Measurements from ENCODE around the gene PEDS1. TPM values are rescaled to one million over a fixed set of nuclear protein-coding genes. Genes with fewer than 3 reads are reported as not detected.

PEDS1 gene
- total and polyA plus RNA-seq, 2 of the 13 experiments (the other 11 are each of a cell fraction or from before 2014, with no cell fraction given), result 30.5 to 93.9 TPM

DNA sequence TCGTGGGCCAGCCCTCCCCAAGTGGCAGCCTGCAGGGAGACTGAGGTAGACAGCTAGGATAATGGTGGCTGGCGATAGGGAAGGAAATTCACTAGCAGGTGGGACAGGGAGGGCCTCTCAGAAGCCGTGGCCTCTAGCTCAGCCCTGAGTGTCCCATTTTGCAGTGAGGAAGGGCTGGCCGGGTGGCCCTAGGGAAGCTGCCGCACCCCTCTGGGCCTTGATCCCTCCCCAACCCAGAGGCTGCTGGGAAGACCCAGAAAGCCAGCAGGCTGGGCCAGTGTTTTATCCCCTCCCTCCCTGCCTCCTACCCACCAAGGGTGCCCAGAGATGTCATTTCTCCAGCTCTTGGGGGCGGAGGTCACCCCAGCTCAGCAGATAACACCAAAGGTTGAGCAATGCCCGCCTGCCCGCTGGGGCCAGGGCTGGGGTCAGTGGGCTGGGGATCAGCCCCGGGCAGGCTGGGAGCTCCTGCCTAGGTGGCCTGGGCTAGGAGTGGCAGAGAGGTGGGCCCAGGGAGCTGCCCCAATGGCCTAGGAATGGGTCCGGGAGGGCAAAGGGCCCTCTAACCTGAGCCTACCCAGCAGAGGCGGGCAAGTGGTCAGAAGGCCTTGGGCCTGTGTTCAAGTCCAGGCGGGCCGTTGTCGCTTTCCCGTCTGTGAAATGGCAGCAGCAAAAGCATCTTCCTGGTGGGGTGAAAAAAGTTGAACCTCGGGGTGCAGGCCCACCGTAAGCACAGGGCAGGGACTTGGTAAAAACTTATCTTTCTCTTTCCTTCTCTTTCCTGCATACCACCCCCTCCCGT, 35.6 kb upstream of the PEDS1 start (continued):
- TF ChIP-seq SMARCE1 (IDR thresholded peaks at IDR 0.05; ENCODE audit: borderline replicate concordance) (no peak), ZBTB7B (CRISPR knock-in tag; IDR thresholded peaks at IDR 0.05) (peak; percentile 99), ATAD3A (CRISPR knock-in tag; IDR thresholded peaks at IDR 0.05) (peak; percentile 92; the same call in 1 of the 2 replicates), ZNF256 (CRISPR knock-in tag; conservative IDR thresholded peaks at IDR 0.05) (no peak; the same call in 1 of the 2 replicates), YY1 (IDR thresholded peaks at IDR 0.05; ENCODE audit: insufficient read depth, insufficient replicate concordance, low read depth, low read length) (peak; percentile 79), SNAI1 (CRISPR knock-in tag; IDR thresholded peaks at IDR 0.05; ENCODE audit: borderline replicate concordance) (peak; percentile 93), MXI1 (IDR thresholded peaks at IDR 0.05; ENCODE audit: borderline replicate concordance, low read depth, low read length) (peak; percentile 62; the same call in 1 of the 3 replicates), ASH2L (IDR thresholded peaks at IDR 0.05; ENCODE audit: insufficient read length, low read depth, low read length) (peak; percentile 77), ZNF652 (CRISPR knock-in tag; IDR thresholded peaks at IDR 0.05; ENCODE audit: borderline replicate concordance, low read depth) (no peak), ZFP82 (CRISPR knock-in tag; IDR thresholded peaks at IDR 0.05; ENCODE audit: borderline replicate concordance) (peak; percentile 95; the same call in 1 of the 2 replicates), ADNP (CRISPR knock-in tag; IDR thresholded peaks at IDR 0.05) (peak; percentile 10), HOXA9 (CRISPR knock-in tag; IDR thresholded peaks at IDR 0.05; ENCODE audit: borderline replicate concordance) (no peak; the same call in 1 of the 2 replicates), U2AF2 (IDR thresholded peaks at IDR 0.05; ENCODE audit: low read depth, low read length) (0 out of 2 replicates have a peak, but pooled peaks have one; percentile 55), ZFP37 (CRISPR knock-in tag; IDR thresholded peaks at IDR 0.05; ENCODE audit: borderline replicate concordance) (no peak), CEBPG (CRISPR knock-in tag; IDR thresholded peaks at IDR 0.05) (peak; percentile 100), ZNF432 (CRISPR knock-in tag; IDR thresholded peaks at IDR 0.05; ENCODE audit: borderline replicate concordance) (no peak), POGZ (CRISPR knock-in tag; IDR thresholded peaks at IDR 0.05) (peak; percentile 90), PHF8 (CRISPR knock-in tag; IDR thresholded peaks at IDR 0.05) (peak; percentile 75), ZNF430 (CRISPR knock-in tag; IDR thresholded peaks at IDR 0.05) (peak; percentile 71; the same call in 1 of the 2 replicates), REXO4 (CRISPR knock-in tag; IDR thresholded peaks at IDR 0.05; ENCODE audit: borderline replicate concordance) (no peak)
- TF ChIP-seq, protein P1, sequence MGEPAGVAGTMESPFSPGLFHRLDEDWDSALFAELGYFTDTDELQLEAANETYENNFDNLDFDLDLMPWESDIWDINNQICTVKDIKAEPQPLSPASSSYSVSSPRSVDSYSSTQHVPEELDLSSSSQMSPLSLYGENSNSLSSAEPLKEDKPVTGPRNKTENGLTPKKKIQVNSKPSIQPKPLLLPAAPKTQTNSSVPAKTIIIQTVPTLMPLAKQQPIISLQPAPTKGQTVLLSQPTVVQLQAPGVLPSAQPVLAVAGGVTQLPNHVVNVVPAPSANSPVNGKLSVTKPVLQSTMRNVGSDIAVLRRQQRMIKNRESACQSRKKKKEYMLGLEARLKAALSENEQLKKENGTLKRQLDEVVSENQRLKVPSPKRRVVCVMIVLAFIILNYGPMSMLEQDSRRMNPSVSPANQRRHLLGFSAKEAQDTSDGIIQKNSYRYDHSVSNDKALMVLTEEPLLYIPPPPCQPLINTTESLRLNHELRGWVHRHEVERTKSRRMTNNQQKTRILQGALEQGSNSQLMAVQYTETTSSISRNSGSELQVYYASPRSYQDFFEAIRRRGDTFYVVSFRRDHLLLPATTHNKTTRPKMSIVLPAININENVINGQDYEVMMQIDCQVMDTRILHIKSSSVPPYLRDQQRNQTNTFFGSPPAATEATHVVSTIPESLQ (CRISPR knock-in tag; conservative IDR thresholded peaks at IDR 0.05), result no peak; the same call in 1 of the 2 replicates
- TF ChIP-seq, protein P2, sequence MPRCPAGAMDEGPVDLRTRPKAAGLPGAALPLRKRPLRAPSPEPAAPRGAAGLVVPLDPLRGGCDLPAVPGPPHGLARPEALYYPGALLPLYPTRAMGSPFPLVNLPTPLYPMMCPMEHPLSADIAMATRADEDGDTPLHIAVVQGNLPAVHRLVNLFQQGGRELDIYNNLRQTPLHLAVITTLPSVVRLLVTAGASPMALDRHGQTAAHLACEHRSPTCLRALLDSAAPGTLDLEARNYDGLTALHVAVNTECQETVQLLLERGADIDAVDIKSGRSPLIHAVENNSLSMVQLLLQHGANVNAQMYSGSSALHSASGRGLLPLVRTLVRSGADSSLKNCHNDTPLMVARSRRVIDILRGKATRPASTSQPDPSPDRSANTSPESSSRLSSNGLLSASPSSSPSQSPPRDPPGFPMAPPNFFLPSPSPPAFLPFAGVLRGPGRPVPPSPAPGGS (CRISPR knock-in tag; IDR thresholded peaks at IDR 0.05), result no peak; the same call in 1 of the 2 replicates
- TF ChIP-seq, protein P3, sequence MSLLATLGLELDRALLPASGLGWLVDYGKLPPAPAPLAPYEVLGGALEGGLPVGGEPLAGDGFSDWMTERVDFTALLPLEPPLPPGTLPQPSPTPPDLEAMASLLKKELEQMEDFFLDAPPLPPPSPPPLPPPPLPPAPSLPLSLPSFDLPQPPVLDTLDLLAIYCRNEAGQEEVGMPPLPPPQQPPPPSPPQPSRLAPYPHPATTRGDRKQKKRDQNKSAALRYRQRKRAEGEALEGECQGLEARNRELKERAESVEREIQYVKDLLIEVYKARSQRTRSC (CRISPR knock-in tag; IDR thresholded peaks at IDR 0.05; ENCODE audit: low read depth), result no peak

Data from HepG2 (cell line).